Putamen (tissue), 1 donor: Measurements from ENCODE around the gene HHAT.

ENCODE experiments used
- DNase-seq: peaks from one replicate; pipeline ENCODE4 v3.0.0-alpha.2; 2016; ENCODE audit warnings: low spot score

HHAT gene

GRCh38 chr1:210483821-210484220 lies 155.1 kb downstream of the HHAT start:
- no peak for DNase-seq

GRCh38 chr1:210487021-210487420 lies 158.3 kb downstream of the HHAT start:
- DNase-seq = no peak

GRCh38 chr1:210489491-210489890 lies 160.8 kb downstream of the HHAT start:
- DNase-seq = no peak

- DNase-seq = no peak
These were observed 162.1 kb downstream of the HHAT start for GRCh38 chr1:210490781-210491180.

- peak; percentile 49 for DNase-seq
These were observed 167.4 kb downstream of the HHAT start for GRCh38 chr1:210496063-210496462.

GRCh38 chr1:210499956-210500355 lies 171.3 kb downstream of the HHAT start:
- DNase-seq = no peak

- DNase-seq = no peak
These were observed 172.1 kb downstream of the HHAT start for GRCh38 chr1:210500831-210501230.

GRCh38 chr1:210504286-210504685 lies 175.6 kb downstream of the HHAT start:
- no peak for DNase-seq

GRCh38 chr1:210505601-210506496 lies 177.1 kb downstream of the HHAT start:
- no peak for DNase-seq

- DNase-seq = no peak
These were observed 178.0 kb downstream of the HHAT start for GRCh38 chr1:210506689-210507088.

- DNase-seq = no peak
These were observed 187.5 kb downstream of the HHAT start for GRCh38 chr1:210516092-210516656.

GRCh38 chr1:210516697-210517459 lies 188.2 kb downstream of the HHAT start:
- no peak for DNase-seq

- DNase-seq = no peak
These were observed 195.1 kb downstream of the HHAT start for GRCh38 chr1:210523830-210524229.

- no peak for DNase-seq
These were observed 197.2 kb downstream of the HHAT start for GRCh38 chr1:210525716-210526454.

- DNase-seq = no peak
These were observed 198.4 kb downstream of the HHAT start for GRCh38 chr1:210527091-210527490.

- DNase-seq = no peak
These were observed 202.9 kb downstream of the HHAT start for GRCh38 chr1:210531475-210532222.

- DNase-seq = no peak
These were observed 203.5 kb downstream of the HHAT start for GRCh38 chr1:210532223-210532598.

GRCh38 chr1:210535761-210536160 lies 207.1 kb downstream of the HHAT start:
- DNase-seq = no peak

GRCh38 chr1:210536254-210536961 lies 207.7 kb downstream of the HHAT start:
- no peak for DNase-seq

- no peak for DNase-seq
These were observed 211.6 kb downstream of the HHAT start for GRCh38 chr1:210540288-210540687.
